Measurements from ENCODE around the gene ASB15. TPM values are rescaled to one million over a fixed set of nuclear protein-coding genes. Genes with fewer than 3 reads are reported as not detected.
"Not testable (repeated sequence)": the region's sequence is repeated elsewhere in the genome, so short reads cannot be mapped to it uniquely, and the experiment has no call there.

Gene ASB15
- total RNA-seq (2014; rRNA removed; shearing (Covaris generic)), result 0.12 TPM in 1 of 2 replicates, not detected in the other

DNA sequence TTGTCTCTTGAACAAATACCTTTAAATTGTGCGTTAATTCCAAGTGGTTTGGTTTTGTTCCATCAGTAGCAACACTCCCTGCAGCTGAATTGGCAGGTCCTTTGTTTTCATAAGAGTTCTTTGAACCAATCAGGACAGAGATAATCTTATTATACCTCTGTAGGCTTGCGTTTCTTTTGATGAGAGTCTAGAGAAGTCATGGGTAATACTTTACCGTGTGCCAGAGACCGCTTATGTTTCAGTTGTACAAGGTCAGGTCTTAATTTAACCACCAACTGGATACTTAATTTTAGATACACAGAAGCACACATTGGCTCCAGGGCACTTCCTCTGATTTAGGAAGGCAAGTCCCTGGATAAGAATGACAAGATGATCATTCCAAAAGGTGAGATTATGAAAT is at the start of gene ASB15:
ASB15 (plus strand) TSS at position 292 of the 400 bp plus-strand sequence. CDS start 12,682 bp downstream, outside the sequence.
- DNase-seq (ENCODE audit: low read depth), result no peak

DNA sequence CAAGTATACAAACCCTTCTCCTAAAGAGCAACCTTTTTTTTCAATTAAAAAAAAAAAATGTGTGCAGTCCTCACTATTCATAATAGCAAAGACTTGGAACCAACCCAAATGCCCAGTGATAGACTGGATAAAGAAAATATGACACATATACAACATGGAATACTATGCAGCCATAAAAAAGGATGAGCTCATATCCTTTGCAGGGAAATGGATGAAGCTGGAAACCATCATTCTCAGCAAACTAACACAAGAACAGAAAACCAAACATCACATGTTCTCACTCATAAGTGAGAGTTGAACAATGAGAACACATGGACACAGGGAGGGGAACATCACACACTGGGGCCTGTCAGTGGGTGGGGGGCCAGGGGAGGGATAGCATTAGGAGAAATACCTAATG is 49.5 kb upstream of the ASB15 start:
- DNase-seq (ENCODE audit: low read depth), result not testable (repeated sequence)

DNA sequence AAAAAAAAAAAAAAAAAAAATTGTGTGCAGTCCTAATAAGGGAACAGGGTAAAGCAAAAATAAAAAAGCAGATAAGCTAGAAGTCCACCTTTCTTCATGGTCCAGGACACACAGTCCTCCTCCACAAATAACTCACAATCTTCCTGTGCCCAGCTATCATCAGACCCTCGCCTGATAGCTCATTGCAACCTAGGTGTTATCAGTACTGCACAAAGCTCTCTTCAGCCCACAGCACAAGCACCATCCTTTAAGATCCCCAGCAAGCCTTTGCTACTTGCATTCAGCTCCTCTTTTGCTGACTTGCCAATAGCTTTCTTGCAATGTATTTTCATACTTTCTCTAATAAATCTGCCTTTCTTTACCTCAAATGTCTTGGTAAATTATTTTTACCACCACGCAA is 49.0 kb upstream of the ASB15 start:
- no peak for DNase-seq (ENCODE audit: low read depth)

DNA sequence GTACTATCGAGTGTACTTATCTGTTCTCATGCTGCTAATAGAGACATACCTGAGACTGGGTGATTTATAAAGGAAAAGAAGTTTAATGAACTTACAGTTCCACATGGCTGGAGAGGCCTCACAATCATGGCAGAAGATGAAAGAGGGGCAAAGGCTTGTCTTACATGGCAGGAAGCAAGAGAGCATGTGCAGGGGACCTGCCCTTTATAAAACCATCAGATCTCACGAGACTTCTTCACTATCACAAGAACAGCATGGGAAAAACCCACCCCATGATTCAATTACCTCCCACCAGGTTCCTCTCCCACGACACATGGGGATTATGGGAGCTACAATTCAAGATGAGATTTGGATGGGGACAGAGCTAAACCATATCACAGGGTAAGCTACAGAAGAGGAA is 48.5 kb upstream of the ASB15 start:
- DNase-seq (ENCODE audit: low read depth), result no peak

DNA sequence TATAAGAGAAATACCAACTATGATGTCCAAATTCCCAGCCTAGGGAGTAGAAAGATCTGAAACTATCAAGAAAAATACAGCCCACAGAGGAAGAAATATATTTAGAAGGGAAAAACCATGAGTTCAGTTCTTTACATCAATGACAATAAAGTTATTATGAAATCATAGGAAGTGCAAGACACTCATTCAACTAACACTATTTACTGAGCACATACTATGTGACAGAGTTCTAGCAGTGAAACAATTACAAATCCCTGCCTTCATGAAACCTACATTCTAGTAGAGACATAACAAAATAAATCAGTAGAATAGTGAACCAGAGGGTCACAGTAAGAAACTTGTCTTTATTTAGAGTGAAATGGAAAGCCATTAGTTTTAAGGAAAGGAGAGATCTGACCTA is 46.1 kb upstream of the ASB15 start:
- no peak for DNase-seq (ENCODE audit: low read depth)

DNA sequence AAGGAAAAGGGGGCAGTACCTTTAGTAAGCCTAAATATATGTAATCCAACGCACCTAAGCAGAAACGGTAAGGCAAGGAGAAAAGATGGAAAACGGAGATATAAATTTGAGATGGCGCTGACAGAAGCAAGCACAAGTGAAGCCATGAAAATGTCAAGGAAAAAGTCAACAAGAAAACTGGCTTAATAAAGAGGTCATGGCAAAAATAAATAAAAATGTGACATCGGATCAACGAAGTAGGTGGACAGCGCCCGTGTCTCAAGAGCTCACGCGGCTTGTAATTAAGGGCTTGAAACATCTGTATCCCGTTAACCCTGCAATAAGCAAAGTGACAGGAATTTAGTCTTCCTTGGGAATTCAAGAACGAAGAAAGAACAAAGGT is 44.6 kb upstream of the ASB15 start:
- DNase-seq (ENCODE audit: low read depth), result peak; percentile 11

DNA sequence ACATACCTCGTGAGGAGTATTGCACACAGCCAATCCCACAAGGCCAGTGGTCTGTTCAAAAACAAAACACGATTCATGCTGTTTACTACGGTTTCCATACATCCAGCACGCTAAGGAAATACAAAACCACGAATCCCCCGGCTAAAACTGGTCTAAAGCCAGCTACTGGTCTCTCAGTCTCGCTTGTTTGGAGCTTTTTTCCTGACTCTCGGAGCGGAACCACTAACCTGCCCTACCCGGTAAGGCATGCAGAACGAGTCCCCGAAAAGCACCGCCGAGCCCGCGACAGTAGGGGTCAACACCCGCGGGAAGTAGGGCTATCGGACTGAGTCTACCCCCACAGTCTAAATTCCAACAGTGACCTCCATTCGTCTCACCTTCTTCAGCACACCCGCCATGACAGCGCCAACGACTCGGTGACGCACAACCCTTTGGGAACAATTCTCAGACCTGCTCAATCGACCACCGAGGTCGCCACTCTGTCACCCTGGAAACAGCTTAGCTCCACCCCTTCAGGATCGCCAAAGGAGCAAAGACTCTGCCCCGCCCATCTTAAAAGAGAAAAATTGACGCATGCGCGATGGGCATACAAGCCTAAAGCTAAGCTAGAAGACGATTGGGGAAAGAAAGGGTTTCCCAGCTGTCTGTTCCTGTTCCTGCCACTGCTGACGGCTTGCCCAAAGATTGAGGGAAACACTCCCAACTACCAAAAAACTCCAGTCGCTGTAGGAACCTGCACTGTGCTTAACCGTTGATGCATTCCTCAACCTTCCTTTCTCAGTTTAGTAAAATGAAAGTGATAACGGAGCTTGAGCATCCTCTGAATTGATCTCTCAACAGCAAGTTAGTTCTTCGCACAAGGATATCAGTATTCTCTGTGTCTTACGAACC is 44.0 kb upstream of the ASB15 start, which contains the start of gene NDUFA5:
NDUFA5 (minus strand) TSS at position 421 of the 891 bp plus-strand sequence; CDS start at position 398, 23 bp downstream.
- DNase-seq (ENCODE audit: low read depth), result peak; percentile 99

DNA sequence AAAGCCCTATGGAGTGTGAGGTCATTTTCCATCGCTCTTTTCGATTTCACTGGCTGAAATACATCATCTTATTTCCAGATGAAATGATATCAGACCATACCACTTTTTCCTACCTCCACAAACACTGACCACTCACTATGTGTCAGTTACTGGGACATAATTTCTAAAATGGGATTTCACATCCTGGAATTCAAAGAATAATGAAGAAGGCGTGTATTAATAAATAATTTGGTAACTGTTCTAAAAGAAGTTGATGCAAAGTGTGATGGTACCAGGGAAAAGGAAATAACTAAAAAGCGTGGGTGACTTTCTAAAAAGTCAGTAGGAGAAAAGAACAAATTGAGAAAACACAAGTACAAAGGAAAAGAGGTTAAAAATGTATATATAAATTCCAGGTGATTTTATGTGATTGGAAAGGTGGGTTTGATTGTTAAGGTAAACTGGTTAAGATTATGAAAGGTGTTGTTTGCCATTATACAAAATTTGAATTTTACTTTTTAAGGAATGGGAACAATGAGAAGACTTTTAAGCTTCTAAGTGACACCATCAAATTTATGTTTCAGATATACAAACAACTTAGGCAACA is 43.2 kb upstream of the ASB15 start:
- DNase-seq (ENCODE audit: low read depth), result no peak

DNA sequence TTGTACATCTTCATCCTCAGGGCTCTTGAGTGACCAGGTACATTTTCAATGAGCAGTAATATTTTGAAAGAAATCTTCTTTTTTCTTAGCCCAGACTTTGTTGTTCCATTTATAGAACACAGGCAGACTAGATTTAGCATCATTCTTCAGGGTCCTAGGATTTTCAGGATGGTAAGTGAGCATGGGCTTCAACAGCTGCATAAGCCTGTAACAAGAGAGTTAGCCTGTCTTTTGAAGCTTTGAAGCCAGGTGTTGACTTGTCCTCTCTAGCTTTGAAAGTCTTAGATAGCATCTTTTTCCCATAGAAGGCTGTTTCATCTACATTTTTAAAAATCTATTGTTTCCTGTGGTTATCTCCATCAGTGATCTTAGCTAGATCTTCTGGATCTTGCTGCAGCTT is 39.5 kb upstream of the ASB15 start:
- no peak for DNase-seq (ENCODE audit: low read depth)

DNA sequence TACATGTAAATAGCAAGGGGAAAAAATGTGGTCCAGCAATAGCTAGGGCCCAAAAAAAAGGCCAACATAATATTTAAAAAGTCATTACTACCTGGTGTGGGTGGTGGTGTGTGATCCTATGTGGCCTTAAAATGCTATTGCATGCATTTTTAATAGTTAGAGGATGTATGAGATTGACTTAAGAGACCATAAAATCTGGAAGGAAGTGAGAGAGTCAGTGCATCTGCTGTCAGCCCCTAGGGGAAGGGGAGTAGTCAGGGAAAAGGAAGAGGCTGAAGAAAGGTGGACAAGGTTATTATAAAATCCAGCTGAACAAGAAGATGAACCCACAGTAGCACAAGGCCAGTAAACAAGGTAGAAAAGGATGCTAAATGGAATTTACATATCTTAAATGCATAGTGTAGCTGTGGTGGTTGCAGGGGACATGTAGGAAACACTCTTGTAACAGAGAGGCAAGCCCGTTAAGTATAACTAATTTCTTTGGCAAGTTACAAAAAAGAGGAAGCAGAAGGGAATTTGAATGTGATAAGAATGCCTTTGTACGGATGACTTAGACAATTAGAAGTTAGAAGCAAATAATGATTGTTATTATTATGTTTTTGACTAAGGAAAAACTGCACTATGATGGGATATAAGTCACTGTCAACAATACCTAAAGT is 32.1 kb upstream of the ASB15 start:
- DNase-seq (ENCODE audit: low read depth), result no peak

DNA sequence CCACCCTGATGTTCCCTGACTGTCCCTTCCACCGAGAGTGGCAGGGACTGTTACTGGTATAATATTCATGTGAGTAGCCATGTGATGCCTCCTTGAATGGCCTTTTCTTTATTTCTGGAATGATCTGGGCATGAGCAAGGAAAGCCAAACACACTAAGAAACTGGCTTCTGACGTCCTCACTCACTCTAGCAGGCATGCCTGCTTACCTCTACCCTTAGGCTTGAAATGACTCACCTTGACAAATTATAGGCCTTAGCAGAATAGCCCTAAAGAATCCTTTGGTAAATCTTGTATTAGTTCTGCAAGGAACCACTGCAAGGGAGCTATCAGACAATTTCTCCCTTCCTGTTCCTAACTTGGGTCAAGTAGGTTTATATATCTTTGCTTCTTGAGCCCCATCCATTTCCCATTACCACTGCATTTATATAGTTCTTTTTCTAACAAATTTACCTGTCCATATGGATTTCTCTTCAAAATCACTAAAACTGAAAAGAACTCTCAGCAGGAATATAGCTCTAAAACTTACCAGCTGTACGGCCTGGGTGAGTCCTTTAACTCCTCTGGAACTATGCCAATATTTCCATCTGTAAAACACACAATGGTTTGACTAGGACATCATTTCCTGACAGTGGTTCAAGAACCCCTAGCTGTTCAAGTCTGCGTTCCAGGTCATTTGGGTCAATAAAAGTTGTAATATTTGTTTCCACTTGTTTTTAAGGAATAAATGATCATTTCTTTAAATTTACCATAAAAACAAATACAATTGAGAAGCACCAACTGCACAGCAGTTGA is 31.0 kb upstream of the ASB15 start:
- no peak for DNase-seq (ENCODE audit: low read depth)

DNA sequence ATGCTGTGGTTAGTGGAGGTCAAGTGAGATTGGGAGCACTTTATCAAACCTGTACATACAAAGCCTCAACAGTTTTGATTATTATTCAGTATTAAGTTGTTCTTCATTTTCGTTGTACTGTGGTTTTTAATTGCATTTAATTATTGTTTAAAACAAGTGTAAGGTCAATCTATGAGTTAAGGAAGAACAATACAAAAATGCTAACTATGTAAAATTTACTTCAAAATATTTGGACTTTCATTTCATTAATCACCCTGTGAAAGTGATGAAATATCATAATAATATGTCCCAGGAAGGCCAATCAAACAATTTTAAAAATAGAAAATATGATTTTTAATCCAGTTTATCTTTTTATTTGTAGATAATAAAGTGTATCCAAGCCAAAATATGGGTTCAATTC is 30.4 kb upstream of the ASB15 start:
- DNase-seq (ENCODE audit: low read depth), result no peak

DNA sequence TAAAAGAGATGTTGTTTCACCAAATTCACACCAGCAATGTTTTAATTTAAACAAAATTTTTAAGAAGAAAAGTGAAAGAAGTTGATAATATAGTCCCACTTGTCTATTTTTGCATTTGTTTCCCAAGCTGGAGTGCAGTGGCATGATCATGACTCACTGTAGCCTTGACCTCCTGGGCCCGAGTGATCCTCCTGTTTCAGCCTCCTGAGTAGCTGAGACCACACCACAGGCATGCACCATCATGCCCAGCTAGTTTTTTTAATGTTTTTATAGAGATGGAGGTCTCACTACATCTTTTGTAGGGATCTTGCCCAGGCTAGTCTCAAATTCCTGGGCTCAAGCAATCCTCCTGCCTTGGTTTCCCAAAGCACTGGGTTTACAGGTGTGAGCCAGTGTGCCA is 29.9 kb upstream of the ASB15 start:
- DNase-seq (ENCODE audit: low read depth), result peak; percentile 9

DNA sequence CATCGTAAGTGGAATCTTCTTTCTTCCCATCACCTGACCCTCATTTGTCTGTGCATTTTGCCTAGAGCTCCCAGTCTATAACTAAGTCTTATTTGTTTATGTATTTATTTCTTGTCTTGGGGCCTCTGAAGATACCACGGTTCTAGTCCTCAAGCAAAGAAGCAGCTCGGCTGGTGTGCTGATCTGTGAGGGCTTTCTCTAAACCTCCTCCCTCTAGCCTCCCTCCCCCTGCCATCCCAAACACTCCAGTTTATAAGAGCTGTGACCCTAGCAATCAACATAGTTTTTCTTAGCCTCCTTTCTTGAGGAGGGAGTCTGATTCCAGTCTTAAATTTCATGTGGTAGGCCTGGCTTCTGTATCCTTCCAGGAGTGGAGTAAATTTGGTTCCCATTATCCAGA is 28.3 kb upstream of the ASB15 start:
- no peak for DNase-seq (ENCODE audit: low read depth)

DNA sequence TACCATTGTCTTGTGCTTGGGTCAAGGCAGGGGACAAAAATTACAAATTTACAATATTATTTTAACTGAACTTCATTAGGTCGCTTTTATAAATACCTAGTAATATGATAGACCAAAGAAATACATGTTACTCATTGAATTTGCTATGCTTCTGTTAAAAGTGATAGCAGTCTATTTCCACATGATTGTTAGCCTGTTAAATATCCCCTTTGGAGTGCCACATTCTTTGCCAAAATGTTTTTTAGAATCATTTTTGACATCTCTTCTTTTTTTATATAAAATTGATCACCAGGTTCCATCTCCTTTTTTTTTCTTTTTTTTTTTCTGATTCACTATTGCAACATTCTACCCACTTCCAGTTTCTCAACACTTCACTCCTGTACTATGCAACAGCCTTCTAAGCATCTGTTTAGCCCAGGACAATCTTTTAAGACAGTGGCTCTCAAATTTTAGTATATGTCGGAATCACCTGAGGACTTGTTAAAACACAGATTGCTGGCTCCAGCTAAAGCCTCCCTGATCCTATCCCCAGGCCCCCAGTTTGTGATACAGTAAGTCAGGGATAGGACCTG is 27.6 kb upstream of the ASB15 start:
- no peak for DNase-seq (ENCODE audit: low read depth)

DNA sequence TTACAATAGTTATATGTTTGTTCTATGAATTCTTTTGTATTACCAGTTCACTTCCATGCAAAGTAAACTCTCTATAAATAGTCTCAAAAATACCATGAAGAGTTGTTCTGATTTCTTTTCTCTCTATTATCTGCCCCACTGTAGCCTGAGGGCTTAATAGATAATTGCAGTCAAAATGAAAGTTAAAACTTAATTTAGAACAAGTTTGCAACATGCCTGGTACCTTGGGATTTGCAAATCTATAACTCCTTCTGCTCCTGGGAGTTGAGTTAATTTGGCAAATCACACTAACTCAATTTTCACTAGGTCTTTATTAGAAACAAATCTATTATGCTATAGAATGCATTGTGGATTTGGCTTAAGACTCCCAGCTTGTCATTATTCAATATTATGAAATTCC is 22.2 kb upstream of the ASB15 start:
- no peak for DNase-seq (ENCODE audit: low read depth)

DNA sequence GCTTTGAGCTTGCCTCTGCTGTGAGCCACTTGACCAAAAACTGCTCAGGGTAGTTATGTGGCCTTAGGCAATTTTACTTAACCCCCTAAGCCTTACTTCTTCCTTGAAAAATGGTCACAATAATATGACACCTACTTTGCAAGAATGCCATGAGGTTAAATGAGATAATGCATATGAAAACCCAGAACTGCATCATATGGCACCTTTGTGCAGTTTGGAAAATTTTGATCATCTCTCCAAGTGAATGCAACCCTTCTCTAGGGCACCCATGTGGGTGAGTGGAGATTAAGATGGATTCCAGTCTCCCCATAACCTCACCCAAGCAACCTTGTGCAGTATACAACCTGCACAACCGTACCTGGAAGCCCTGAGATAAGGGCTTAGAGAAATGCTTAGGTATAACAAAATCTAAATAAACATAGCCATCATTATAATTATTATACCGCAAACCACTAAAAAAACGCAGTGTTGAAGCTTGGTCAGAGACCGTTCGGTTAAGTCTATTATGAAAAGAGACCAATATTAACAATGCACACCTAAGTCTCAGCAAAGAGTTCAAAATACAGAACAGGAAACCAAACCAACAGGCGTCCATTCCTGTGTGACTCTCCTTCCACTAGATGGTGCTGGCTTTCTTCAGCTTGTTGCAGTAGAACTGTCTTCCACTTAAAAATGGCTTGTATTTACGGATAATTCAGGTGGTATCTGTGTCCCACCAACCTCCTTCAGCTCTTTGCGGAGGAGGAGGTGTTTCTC is 21.0 kb upstream of the ASB15 start:
- peak; percentile 40 for DNase-seq (ENCODE audit: low read depth)

DNA sequence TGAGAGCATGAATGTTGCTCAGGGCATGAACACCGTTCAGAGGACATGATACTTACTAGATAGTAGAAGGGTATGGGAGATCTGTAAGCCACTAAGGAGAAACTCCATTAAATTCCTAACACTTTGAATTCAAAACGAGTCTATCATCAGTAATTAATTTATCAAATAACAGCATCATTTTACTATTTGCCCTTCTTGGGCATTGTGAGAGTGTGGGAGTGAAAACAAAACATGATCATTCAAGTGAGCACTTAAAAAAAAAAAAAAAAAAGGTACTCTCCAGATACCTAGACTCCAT is 20.5 kb upstream of the ASB15 start:
- DNase-seq (ENCODE audit: low read depth), result no peak

DNA sequence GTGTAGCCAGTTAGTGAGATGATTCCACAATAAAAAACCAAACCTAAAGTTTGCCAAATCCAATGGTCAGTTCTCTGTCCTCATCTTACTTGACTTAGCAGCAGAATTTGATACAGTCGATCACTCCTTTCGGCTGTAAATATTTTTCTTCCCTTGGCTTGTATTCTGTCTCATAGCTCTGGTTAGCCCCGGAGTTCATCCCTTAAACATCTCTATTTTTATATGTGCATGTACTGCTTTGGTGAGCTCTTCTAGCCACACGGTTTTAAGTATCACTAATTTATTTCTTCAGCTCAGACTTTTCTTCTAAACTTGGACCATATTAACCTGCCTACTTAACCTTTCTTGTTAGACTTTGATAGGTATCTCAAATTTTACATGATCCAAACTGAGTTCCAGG is 17.8 kb upstream of the ASB15 start:
- DNase-seq (ENCODE audit: low read depth), result no peak

DNA sequence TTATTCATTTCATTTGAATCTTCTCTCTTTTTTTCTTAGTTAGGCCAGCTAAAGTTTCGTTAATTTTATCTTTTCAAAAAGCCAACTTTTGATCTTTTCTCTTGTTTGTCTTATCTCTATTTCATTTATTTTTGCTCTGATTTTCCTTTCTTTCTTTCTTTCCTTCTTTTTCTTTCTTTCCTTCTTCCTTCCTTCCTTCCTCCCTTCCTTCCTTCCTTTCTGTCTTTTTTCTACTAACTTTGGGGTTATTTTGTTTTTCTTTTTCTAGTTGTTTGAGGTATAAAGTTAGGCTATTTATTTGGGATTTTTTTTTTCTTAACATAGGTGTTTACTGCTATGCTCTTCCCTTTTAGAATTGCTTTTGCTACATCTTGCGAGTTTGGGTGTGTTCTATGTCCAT is 13.2 kb upstream of the ASB15 start:
- no peak for DNase-seq (ENCODE audit: low read depth)

DNA sequence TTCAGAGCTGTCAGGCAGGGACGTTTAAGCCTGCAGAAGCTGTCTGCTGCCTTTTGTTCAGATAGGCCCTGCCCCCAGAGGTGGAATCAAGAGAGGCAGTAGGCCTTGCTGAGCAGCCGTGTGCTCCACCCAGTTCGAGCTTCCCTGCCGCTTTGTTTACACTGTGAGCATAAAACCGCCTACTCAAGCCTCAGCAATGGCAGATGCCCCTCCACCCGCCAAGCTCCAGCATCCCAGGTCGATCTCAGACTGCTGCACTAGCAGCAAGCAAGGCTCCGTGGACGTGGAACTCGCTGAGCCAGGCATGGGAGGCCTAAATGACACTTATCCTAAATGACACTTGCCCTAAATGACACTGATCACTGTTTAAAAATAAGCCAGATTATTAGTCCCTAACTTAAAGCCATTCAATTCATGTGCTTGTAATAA is 6.8 kb upstream of the ASB15 start:
- DNase-seq (ENCODE audit: low read depth), result peak; percentile 2
